SK-N-MC (cell line): ENCODE data around the gene KPNB1.

Experiments
- DNase-seq: peaks from one replicate; pipeline ENCODE4 v3.0.0-alpha.2; 2011; ENCODE audit warnings: low read depth, low spot score
- H3K27ac ChIP-seq: fragments of 200-600 bp; sonication (generic); 2 replicates; pipeline ENCODE4 v1.5.1; 2016; ENCODE audit warnings: mixed run types
- H3K36me3 ChIP-seq: fragments of 200-600 bp; sonication (generic); 2 replicates; pipeline ENCODE4 v1.6.1; 2017; ENCODE audit warnings: antibody characterized with exemption, low read length, mixed read lengths; ENCODE audit not compliant: insufficient read depth
- H3K4me3 ChIP-seq: fragments of 200-600 bp; sonication (generic); 2 replicates; pipeline ENCODE4 v1.5.1; 2016
- H3K9ac ChIP-seq: fragments of 200-600 bp; sonication (generic); 2 replicates; pipeline ENCODE4 v1.8.0; 2017; ENCODE audit warnings: mixed run types, mixed read lengths; ENCODE audit not compliant: insufficient read length
- H3K9me3 ChIP-seq: fragments of 200-600 bp; sonication (generic); 2 replicates; pipeline ENCODE4 v1.6.1; 2017; ENCODE audit warnings: low read depth, mild to moderate bottlenecking, antibody characterized with exemption, low read length, moderate library complexity, mixed read lengths
- EZH2 ChIP-seq: fragments of 200-600 bp; sonication (generic); IDR thresholded peaks from one replicate; pipeline ENCODE4 v1.6.1; 2017; ENCODE audit warnings: antibody characterized with exemption
- FOXP2 ChIP-seq: optimal IDR thresholded peaks from 2 replicates; pipeline ENCODE3; 2011; ENCODE audit warnings: mild to moderate bottlenecking, moderate library complexity; ENCODE audit not compliant: insufficient read depth; ENCODE audit errors: extremely low read length, control extremely low read depth
- POLR2AphosphoS5 ChIP-seq: IDR thresholded peaks from 2 replicates; pipeline ENCODE4 v1.6.1; 2012; ENCODE audit warnings: mild to moderate bottlenecking, low read depth, low read length, borderline replicate concordance

KPNB1 gene

GRCh38 chr17:47618410-47618809 lies 31.3 kb upstream of the KPNB1 start:
- no peak overlapping the region for H3K27ac ChIP-seq
- H3K9me3 ChIP-seq = no peaks in the 10 kb centered on the region
- H3K36me3 ChIP-seq = peaks cover 43% of the 10 kb centered on the region
- no peak for TF ChIP-seq FOXP2
- H3K4me3 ChIP-seq = no peak overlapping the region
- no peak for DNase-seq
- no peak overlapping the region for H3K9ac ChIP-seq

GRCh38 chr17:47620503-47621245 lies 29.0 kb upstream of the KPNB1 start:
- no peak overlapping the region for H3K4me3 ChIP-seq
- TF ChIP-seq FOXP2 = no peak
- no peak for TF ChIP-seq POLR2AphosphoS5
- no peak for TF ChIP-seq EZH2
- no peaks in the 10 kb centered on the region for H3K9me3 ChIP-seq
- DNase-seq = no peak
- H3K9ac ChIP-seq = no peak overlapping the region
- peaks cover 36% of the 10 kb centered on the region for H3K36me3 ChIP-seq
- peak overlapping the region; percentile 92; the same call in 1 of the 2 replicates for H3K27ac ChIP-seq

GRCh38 chr17:47621293-47622179 lies 28.2 kb upstream of the KPNB1 start:
- Histone ChIP-seq H3K4me3 (peak overlapping the region; percentile 56), H3K9me3 (no peaks in the 10 kb centered on the region), H3K9ac (peak overlapping the region; percentile 48), H3K27ac (peak overlapping the region; percentile 92), H3K36me3 (peaks cover 36% of the 10 kb centered on the region)
- TF ChIP-seq EZH2 = no peak
- TF ChIP-seq POLR2AphosphoS5 = no peak
- DNase-seq = peak; percentile 16

DNA sequence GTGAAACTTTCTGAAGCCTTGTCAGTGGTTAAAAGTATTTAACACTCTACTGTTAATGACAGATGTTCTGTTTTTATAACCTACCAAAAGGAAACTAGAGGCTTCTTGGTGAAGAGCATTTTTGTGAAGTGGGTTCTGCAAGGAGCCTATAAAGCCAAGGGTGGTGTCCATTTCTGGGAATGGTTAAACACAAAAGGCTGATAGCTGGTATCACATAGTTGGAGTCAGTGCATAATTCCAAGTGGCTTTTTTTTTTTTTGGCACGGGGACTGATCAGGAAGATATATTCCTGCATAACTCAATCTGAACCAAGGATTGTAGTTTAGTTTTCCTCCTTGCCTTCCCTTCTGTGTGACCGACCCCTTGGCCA lies 27.6 kb upstream of the KPNB1 start:
- TF ChIP-seq EZH2 (no peak), FOXP2 (no peak), POLR2AphosphoS5 (no peak)
- DNase-seq = no peak
- Histone ChIP-seq H3K36me3 (peaks cover 34% of the 10 kb centered on the region), H3K9ac (peak overlapping the region; percentile 26), H3K27ac (peak overlapping the region; percentile 92), H3K4me3 (peak overlapping the region; percentile 56), H3K9me3 (no peaks in the 10 kb centered on the region)

- Histone ChIP-seq H3K4me3 (no peak overlapping the region), H3K27ac (no peak overlapping the region), H3K9ac (no peak overlapping the region), H3K9me3 (no peaks in the 10 kb centered on the region), H3K36me3 (peaks cover 16% of the 10 kb centered on the region)
- DNase-seq = no peak
- TF ChIP-seq FOXP2 (no peak), POLR2AphosphoS5 (no peak), EZH2 (no peak)
Observed at GRCh38 chr17:47624727-47625068, 25.0 kb upstream of the KPNB1 start.

- H3K27ac ChIP-seq = no peak overlapping the region
- no peak for TF ChIP-seq EZH2
- TF ChIP-seq FOXP2 = no peak
- no peak for TF ChIP-seq POLR2AphosphoS5
- no peak overlapping the region for H3K4me3 ChIP-seq
- H3K9me3 ChIP-seq = no peaks in the 10 kb centered on the region
- peaks cover 5% of the 10 kb centered on the region; the same call in 1 of the 2 replicates for H3K36me3 ChIP-seq
- DNase-seq = no peak
- H3K9ac ChIP-seq = no peak overlapping the region
Observed at GRCh38 chr17:47628014-47628566, 21.6 kb upstream of the KPNB1 start.

DNA sequence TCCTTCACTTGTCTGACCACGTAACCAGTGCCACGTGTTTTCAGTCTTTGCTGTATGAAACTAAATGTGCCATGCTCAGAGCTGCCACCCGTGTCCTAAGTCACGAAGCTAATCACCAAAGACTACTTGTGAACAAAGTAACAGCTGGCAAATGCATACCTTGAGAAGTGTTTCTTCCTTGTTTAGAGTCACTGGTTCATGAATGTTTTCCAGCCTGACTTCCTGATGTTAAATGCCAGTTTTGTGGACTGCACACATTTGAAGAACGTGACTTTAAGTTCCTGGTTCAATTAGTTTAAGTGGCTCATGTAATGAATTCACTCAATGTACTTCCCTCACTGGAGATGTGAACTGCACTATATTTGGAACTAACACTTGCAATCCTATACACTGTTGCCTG lies 19.9 kb upstream of the KPNB1 start:
- Histone ChIP-seq H3K4me3 (no peak overlapping the region), H3K27ac (no peak overlapping the region), H3K36me3 (no peaks in the 10 kb centered on the region)

GRCh38 chr17:47630614-47631013 lies 19.1 kb upstream of the KPNB1 start:
- no peak for DNase-seq
- Histone ChIP-seq H3K36me3 (no peaks in the 10 kb centered on the region), H3K27ac (no peak overlapping the region), H3K9me3 (no peaks in the 10 kb centered on the region), H3K4me3 (no peak overlapping the region), H3K9ac (no peak overlapping the region)
- no peak for TF ChIP-seq FOXP2
- TF ChIP-seq EZH2 = no peak
- no peak for TF ChIP-seq POLR2AphosphoS5

More for the DNA sequence above, 19.9 kb upstream of the KPNB1 start:
- DNase-seq = no peak
- no peaks in the 10 kb centered on the region for H3K9me3 ChIP-seq
- no peak for TF ChIP-seq EZH2
- no peak for TF ChIP-seq FOXP2
- no peak for TF ChIP-seq POLR2AphosphoS5
- no peak overlapping the region for H3K9ac ChIP-seq
